GM20431 (cell line): Measurements from ENCODE around the gene NOP56.

Experiments used
- in situ Hi-C: fragments of 300-500 bp; cut with MseI, MboI; formaldehyde crosslinking; loops from one replicate; pipeline ENCODE4 v1.15.0; 2020; ENCODE audit warnings: low sequenced_read_pairs; ENCODE audit not compliant: unreplicated experiment

The NOP56 gene

GRCh38 chr20:2651772-2652723 lies at the start of gene NOP56:
NOP56 (plus strand) TSS chr20:2652632; CDS start chr20:2652661, 29 bp downstream.
- in situ Hi-C loops, result no loop called here

- in situ Hi-C loops, result no loop called here
Observed at GRCh38 chr20:2602746-2603145, 49.7 kb upstream of the NOP56 start.

GRCh38 chr20:2603816-2604505 lies 48.5 kb upstream of the NOP56 start:
- in situ Hi-C loops, result no loop called here

- in situ Hi-C loops, result no loop called here
Observed at GRCh38 chr20:2604506-2604835, 48.0 kb upstream of the NOP56 start.

GRCh38 chr20:2606507-2607006 lies 45.9 kb upstream of the NOP56 start:
- in situ Hi-C loops, result no loop called here

- in situ Hi-C loops, result no loop called here
Observed at GRCh38 chr20:2610326-2610725, 42.1 kb upstream of the NOP56 start.

GRCh38 chr20:2610941-2611720 lies 41.3 kb upstream of the NOP56 start:
- in situ Hi-C loops, result no loop called here

GRCh38 chr20:2612073-2612472 lies 40.4 kb upstream of the NOP56 start:
- in situ Hi-C loops, result no loop called here

- in situ Hi-C loops, result no loop called here
Observed at GRCh38 chr20:2616634-2617033, 35.8 kb upstream of the NOP56 start.

- in situ Hi-C loops, result no loop called here
Observed at GRCh38 chr20:2617099-2617714, 35.2 kb upstream of the NOP56 start.

- in situ Hi-C loops, result no loop called here
Observed at GRCh38 chr20:2618815-2619214, 33.6 kb upstream of the NOP56 start.

GRCh38 chr20:2619337-2619736 lies 33.1 kb upstream of the NOP56 start:
- in situ Hi-C loops, result no loop called here

GRCh38 chr20:2619961-2620595 lies 32.4 kb upstream of the NOP56 start:
- in situ Hi-C loops, result no loop called here

- in situ Hi-C loops, result no loop called here
Observed at GRCh38 chr20:2624190-2624589, 28.2 kb upstream of the NOP56 start.

- in situ Hi-C loops, result no loop called here
Observed at GRCh38 chr20:2625062-2625461, 27.4 kb upstream of the NOP56 start.

- in situ Hi-C loops, result no loop called here
Observed at GRCh38 chr20:2626853-2627541, 25.4 kb upstream of the NOP56 start.

GRCh38 chr20:2631228-2631627 lies 21.2 kb upstream of the NOP56 start:
- in situ Hi-C loops, result no loop called here

- in situ Hi-C loops, result no loop called here
Observed at GRCh38 chr20:2633381-2633780, 19.1 kb upstream of the NOP56 start.

GRCh38 chr20:2637246-2637645 lies 15.2 kb upstream of the NOP56 start:
- in situ Hi-C loops, result no loop called here
